ENCODE results near the gene CDC6.

Gene CDC6, protein sequence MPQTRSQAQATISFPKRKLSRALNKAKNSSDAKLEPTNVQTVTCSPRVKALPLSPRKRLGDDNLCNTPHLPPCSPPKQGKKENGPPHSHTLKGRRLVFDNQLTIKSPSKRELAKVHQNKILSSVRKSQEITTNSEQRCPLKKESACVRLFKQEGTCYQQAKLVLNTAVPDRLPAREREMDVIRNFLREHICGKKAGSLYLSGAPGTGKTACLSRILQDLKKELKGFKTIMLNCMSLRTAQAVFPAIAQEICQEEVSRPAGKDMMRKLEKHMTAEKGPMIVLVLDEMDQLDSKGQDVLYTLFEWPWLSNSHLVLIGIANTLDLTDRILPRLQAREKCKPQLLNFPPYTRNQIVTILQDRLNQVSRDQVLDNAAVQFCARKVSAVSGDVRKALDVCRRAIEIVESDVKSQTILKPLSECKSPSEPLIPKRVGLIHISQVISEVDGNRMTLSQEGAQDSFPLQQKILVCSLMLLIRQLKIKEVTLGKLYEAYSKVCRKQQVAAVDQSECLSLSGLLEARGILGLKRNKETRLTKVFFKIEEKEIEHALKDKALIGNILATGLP
- total RNA-seq: 1.6 to 3.4 (median 2.2) reads per million in 4 experiments

DNA sequence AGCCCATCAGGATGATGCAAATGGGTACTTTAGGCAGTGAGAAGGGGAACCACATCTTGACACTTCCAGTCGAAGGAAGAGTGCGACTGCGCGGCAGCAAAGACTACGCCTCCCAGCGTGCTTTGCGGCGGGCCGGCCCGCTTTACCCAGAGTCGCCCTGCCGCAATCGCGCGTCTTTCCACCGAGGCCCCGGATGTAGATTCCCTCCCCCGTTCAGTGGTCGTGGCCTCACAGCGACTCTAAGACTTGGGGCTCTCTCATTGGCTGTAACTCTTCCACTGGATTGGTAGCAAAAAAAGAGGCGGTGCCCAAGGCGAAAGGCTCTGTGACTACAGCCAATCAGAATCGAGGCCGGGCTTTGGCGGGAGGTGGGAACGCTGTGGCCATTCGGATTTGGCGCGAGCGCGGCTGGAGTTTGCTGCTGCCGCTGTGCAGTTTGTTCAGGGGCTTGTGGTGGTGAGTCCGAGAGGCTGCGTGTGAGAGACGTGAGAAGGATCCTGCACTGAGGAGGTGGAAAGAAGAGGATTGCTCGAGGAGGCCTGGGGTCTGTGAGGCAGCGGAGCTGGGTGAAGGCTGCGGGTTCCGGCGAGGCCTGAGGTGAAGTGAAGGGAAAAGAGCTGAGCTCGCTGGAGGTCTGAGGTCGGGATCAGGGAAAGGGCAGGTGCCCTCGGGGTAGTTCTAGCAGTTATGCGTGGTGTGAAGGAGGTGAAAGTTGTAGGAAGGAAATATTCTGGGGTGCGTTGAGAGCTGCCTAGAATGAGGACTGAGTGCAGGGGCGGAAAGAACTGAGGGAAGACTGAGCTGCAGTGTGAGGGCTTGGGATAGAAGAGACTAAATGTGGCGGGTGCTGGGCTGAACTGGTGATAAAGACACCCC lies at the start of gene CDC6:
Gene CDC6 (plus strand): TSS at position 386 of the 876 bp plus-strand sequence. CDS start 1,542 bp downstream, outside the sequence.
- peak; percentile 97 for DNase-seq

DNA sequence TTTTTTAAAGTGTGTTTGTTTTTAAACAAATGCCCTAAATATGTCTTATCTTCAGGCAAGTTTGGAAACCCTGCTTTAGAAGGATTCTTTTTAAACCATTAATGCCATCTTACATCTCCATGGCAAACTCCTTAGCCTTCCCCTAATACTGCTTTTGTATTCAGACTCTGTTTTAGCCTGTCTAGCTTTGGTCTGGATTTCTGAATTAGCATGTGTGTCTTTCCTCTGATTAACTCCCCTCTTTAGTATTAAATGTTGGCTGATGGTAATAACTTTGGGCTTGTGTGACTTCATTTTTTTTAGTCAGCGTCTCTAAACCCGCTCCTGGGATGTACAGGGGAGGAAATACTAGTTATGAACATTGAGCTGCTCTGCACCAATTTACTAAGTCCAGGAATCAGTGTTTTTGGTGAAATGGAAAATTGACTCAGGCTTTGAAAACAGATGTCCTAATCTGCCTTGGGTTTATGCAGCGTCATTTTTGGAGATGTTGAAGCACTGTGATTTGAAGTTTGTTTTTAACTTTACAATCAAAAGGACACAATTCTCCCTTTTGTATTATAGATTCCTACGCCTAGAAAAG lies 46.3 kb upstream of the CDC6 start:
- no peak for DNase-seq

DNA sequence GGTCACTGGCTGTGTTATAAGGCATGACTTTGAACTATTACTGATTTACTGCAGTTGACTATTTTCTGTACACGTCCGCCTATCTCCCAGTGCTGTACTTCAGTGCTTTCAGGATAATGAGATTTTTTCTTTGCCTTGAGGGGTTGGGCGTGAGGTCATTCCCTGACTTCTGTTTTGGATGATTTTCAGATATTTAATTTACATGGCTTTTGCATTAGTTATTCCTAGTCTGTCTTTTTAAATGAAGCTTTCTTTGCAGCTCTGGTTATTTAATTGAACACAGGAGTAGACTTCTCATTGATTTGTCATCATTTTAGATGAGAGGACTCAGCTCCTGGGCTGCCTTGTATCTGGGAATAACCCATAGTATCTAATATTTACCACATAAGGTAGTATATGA lies 44.9 kb upstream of the CDC6 start:
- no peak for DNase-seq

DNA sequence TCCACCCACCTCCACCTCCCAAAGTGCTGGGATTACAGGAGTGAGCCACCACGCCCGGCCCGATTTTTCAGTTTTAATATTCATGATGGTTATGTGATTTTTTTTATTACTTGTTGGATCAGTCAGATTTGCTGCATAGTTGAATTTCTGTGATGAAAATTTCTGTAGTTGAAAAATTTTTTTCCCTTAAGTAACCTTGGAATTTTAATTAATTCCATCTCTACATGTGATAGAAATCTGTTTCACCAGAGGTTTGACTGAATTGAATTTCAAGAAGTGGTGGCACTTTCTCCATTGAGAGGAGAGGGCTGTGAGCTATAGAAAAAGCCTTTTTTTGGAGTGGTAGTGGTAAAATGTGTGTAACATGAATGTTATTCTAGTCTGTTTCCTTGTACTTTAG lies 43.9 kb upstream of the CDC6 start:
- no peak for DNase-seq

DNA sequence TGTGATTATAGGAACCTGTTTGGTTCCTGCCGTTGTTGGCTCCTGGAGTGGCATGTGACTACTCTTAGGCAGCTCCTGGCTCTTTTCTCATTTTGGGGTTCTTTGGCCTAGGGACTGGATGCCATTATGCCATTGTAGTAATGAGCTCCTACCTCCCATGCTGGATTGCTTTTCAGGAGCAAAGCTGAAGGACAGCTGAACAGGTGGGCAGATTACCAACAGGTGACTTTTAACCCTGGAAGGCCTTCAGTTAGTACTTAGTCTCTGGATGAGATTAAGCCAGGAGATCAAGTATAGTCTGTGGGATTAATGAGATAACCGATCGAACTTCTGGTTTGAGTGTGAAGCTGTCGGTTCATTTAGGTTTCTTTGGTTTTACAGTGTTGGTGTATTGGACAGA lies 43.4 kb upstream of the CDC6 start:
- DNase-seq: no peak

DNA sequence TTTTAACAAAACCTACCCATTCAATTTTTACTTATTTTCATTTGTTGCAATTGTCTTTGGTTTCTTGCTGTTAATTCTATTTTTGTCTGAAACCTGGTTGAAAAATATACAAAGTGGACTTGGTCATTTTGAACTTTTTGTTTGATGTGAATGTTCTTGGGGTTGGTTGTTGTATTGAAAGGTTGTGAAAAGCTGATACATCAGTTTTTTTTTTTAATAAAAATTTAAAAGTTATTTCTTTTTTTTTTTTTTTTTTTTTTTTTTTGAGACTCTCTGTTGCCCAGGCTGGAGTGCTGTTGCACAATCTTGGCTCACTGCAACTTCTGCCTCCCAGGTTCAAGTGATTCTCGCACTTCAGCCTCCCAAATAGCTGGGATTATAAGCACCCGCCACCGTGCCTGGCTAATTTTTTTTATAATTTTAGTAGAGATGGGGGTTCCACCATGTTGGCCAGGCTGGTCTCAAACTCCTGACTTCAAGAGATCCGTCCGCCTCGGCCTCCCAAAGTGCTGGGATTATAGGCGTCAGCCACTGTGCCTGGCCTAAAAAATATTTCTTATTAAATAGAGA lies 39.7 kb upstream of the CDC6 start:
- DNase-seq: no peak

DNA sequence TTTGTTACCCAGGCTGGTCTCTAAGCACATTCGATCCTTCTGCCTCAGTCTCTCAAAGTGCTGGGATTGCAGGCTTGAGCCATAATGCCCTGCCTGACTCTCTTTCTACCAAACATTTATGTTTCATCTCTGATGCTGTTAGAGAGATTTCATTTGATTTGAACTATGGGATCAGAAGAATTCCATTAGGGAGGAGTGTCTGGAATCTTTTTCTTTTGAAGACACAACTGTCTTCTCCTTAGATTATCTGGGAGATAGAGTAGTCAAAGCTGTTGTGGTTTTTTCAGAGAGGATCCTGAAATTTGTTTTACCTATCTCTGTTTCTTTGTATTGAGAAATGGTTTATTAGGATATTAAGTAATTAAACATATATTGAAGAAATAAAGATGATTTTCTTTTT lies 39.2 kb upstream of the CDC6 start:
- DNase-seq: no peak

DNA sequence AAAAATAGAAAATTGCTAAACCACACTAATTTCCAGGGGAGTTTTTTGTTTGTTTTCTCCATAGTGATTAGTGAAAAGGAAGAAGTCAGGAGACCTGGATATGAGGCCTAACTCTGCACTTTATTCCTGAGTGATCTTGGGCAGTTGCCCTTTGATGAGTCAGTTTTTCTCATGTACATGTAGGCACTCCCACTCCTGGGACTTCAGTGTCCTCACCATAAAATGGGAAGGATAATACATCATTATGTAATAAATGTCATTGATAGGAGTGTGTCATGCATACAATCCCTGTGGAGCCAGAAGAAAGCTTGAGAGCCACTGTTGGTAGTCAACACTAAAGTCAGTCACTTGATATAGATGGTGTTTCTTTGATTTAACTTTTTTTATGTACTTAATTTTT lies 36.1 kb upstream of the CDC6 start:
- no peak for DNase-seq

DNA sequence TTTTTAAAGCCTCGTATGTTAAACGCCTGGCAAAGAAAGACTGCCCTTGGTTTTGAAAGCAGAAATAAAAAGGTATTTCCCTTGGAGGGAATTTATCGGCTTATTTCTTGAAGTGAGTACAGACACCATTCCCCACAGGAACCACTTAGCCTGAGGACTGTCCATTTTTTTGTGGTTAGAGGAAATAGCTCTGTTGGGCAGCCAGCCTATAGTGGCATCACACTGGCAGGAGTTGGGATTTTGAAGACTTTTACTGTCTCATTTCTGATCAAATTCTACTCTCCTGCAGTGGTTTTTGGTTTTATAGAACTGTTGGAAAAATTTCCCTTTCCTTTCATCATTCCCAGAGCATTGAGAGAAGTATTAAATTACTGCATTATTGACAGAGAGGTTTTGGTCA lies 34.1 kb upstream of the CDC6 start:
- no peak for DNase-seq

DNA sequence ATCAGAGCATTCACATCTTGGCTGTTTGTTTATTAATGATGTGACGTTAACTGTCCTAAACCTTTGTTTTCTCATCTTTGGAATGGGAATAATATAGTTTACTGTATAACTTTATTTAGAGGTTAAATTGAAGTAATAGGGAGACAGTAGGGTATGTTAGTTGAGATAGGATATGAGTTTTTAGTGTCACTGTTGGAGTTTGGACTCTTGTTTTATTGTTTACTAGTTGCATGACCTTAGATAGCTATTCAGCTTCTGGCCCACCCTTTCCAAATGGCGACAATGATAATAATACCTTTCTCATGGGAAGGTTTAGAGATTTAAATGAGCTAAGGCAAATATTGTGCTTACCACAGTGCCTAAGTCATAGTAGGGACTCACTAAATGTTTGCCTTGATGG lies 28.2 kb upstream of the CDC6 start:
- no peak for DNase-seq

DNA sequence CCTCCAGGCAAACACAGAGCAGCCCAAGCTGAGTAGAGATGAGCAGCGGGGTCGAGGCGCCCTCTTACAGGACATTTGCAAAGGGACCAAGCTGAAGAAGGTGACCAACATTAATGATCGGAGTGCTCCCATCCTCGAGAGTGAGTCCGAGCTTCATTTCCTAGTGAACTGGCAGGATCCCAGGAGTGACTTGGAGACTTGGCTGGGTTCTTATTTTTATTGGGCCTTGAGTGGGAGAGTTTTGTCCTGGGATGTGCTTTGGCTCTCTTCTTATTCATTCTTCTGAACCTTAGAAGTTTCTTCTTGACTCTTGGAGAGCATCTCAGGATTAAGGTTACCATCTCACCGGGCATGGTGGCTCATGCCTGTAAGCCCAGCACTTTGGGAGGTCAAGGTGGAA lies 27.2 kb upstream of the CDC6 start:
- no peak for DNase-seq

DNA sequence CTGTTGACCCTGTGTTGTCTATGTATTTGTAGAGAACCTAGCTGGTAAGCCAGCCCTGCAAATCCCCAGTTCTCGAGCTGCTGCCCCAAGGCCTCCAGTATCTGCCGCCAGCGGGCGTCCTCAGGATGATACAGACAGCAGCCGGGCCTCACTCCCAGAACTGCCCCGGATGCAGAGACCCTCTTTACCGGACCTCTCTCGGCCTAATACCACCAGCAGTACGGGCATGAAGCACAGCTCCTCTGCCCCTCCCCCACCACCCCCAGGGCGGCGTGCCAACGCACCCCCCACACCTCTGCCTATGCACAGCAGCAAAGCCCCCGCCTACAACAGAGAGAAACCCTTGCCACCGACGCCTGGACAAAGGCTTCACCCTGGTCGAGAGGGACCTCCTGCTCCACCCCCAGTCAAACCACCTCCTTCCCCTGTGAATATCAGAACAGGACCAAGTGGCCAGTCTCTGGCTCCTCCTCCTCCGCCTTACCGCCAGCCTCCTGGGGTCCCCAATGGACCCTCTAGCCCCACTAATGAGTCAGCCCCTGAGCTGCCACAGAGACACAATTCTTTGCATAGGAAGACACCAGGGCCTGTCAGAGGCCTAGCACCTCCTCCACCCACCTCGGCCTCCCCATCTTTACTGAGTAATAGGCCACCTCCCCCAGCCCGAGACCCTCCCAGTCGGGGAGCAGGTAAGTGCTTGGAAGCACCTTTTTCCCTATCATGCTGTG lies 23.1 kb upstream of the CDC6 start:
- no peak for DNase-seq

DNA sequence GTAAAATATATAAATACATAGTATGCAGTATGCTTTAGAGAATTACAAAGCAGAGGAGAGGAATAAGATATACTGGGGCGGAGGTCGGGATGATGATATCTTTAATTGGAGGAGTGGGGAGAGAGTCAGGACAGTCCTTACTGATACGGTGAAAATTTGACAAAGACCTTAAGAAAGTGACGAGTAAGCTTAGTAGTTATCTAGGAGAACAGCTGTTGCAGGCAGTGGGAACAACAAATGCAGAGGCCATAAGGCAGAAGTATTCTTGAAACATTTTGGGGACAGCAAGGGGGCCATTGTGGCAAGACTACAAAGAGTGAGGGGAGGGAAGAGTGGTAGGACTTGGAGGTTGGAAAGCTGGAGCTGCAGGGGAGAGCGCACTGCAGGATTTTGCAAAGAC lies 22.3 kb upstream of the CDC6 start:
- DNase-seq: no peak

DNA sequence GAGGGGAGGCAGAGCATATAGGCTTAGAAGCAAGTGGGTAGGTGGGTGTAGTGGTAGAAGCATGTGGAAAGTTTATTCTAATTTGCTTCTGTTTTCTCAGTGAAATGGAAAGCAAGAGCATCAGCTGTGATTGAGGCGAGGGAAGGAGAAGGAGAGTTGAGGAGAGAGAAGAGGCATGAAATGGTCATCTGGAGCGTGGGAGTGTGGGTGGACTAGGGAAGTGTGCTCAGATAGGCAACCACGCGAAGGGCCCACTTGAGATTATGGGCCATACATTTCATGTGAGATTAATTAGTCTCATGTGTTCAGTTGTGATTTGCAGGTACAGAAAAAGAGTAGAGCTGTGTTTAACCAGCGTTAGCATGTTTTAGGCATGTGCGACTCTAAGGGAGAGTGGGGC lies 20.8 kb upstream of the CDC6 start:
- DNase-seq: no peak

DNA sequence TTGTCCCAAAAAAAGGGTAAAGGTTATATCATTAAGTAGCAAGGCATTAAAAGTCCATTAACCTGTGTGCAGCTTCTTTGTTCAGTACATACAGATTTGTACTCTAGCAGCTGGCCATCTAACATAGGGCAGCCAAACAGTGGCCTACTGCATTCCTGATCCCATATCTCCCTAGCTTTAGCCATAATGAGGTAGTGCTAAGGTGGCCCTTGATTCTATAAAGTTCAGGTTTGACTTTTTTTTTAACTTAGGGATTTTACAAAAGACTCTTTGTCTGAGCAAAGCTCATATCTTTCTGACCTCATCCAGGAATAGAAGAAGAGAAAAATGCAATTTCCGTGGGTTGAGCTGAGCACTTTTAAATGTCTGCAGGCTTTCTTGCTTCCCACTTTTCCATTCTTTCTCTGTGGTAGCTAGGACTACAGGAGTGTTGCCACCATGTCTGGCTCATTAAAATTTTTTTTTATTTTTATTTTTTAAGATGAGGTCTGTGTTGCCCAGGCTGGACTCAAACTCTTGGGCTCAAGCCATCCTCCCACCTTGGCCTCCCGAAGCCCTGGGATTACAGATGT lies 19.5 kb upstream of the CDC6 start:
- DNase-seq: no peak

DNA sequence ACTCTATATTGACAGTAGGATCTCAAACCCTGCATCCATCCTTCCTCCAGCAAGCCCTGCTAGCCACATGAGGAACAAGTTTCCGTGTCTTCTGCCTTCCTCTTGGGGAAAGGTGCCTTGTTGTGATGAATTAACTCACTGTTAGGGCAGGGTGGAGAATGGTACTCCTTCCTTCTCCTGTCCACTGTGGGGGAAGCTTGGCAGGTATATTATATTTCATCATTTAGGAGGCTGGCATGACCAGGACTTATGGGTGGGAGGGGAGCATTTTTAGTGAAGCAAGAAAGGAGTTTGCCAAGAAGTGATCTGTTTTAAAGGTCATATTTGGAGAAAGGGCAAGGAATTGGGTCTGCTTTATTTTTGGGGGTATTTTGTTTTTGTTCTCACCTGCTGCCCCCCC lies 9.3 kb upstream of the CDC6 start:
- DNase-seq: no peak

DNA sequence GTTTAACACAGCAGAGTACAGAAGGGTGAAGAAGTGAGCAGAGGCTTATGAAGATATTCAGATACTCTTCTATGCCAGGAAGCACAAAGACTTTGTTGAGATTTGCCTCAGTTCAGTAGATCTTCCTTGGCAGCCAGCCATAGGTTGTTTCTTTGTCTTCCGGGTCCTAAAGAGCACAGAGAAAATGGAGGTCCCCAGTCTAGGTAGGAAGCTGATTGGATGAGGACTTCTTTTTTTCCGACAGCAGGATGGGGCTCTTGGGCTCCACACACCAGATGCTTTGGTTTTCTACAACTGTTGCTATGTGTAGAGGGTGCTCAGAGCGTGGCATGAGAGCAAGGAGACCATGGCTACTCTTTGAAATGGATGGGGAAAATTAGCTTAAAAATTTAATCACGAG lies 8.3 kb upstream of the CDC6 start:
- DNase-seq: no peak

DNA sequence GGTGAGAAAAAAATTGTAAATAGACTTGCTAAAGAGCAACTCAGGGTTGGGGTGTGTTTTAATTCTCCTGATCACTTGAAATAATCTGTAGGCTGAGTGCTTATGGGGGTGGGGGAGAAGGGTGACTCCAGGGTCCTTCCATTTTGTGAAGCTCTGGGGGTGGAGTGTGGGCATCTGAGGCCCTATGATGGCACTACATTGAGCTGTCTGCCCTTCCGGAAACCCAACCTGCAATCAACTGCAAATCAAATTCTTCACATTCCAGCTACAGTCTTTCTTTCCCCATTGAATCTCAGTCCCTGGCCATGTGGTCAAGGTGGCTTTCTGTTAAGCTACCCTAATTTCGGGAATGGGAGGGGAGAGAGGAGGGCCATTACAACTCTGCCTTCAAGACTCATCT lies 6.0 kb upstream of the CDC6 start:
- no peak for DNase-seq

DNA sequence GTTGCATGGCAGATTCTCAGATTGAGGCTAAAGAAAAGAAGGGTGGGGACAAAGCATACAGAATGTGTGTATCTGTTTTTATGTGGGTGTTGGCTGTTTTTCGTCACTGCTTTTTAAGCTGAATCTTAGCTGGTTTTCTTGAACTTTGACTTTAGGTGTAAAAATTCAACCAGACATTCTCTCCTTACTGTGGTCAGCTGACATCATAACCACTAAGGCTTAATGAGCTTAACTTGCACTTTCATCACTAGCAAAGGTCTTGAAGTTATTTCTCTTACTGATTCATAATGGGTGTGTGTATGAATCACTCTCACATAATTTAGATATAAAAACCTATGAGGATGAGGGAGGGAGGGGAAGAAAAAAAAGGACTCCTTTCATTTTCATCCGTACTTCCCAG lies 4.0 kb upstream of the CDC6 start:
- DNase-seq: no peak

DNA sequence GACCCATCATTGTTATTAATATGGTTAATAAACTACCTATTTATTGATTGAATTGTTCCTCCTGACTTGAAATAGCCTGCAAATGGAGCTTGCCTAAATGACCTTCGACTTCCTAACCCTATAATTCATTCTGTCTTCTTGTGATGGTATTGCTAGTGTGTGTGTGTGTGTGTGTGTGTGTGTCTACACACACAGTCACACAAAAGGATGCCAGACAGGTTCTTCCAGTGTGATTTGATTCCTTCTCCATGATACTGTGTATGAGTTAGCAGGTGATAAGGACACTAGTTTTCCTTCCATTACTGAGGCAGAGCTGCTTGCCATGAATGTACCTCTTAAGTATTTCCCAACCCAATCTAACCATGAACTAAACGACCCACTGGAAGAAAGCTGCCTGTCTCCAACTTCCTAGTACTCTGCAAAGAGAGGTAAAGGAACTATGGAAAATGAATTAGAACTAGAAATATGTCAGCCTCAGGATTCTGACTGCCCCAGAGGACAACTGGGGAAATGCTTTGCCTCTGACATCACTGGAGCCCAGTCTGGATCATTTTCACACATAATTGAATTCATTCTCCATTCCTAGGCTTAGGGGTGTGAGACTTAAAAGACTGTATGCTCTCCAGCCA lies 3.5 kb upstream of the CDC6 start:
- no peak for DNase-seq

DNA sequence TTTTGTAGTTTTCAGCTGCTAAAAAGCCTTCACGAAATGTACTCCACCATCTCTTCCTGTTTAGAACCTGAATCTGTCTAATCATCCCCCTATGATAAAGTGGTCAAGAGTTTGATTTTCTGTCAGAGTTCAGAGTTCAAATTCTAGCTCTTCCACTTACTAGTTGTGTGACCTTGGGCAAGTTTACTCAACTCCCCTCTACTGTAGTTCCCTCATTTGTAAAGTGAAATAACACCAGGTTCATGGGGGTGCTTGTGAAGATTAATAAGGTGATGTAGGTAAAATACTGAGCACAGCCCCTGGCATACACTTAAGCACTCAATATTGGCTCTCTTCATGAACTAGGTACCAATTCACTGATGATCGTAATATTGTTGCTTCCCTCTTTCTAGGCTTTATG lies 1.2 kb upstream of the CDC6 start:
- no peak for DNase-seq

DNA sequence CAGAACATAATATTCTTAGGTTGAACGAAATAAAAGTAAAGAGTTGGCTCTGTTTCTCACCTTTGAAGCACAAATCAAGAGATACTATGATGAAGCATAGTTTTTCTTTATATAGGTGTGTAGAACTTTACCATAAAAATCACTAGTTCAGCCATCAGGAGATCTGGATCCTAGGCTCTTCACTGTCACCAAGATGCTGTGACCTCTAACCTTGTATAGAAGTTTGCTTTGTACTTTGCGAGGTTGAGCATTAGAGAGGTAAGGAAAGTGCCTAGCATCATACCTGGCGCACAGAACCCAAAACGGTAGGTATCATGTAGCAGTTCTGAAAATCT lies 553 bp upstream of the CDC6 start:
- no peak for DNase-seq

Measured in effector CD8-positive, alpha-beta T cell (primary cell).